Neuronal stem cell (in vitro differentiated cells): Measurements from ENCODE around the gene FAM200B.
A peak's percentile ranks its signal among the peaks of the same experiment; 100 is the strongest.

Source experiments
- DNase-seq: peaks from one replicate; pipeline ENCODE4 v3.0.0-alpha.2; 2013; ENCODE audit warnings: low spot score
- H2AFZ ChIP-seq: one replicate; pipeline ENCODE4 v1.6.1; 2013; ENCODE audit warnings: mild to moderate bottlenecking, low read length, inconsistent platforms
- H2AK5ac ChIP-seq: 2 replicates; pipeline ENCODE4 v1.6.1; 2013; ENCODE audit warnings: low read depth, mild to moderate bottlenecking, inconsistent platforms, low read length, moderate library complexity, mixed read lengths
- H2BK120ac ChIP-seq: 2 replicates; pipeline ENCODE4 v1.6.1; 2013; ENCODE audit warnings: low read depth, mild to moderate bottlenecking, inconsistent platforms, low read length, moderate library complexity, mixed read lengths
- H2BK12ac ChIP-seq: one replicate; pipeline ENCODE4 v1.6.1; 2013; ENCODE audit warnings: low read length, inconsistent platforms
- H2BK15ac ChIP-seq: 2 replicates; pipeline ENCODE4 v1.6.1; 2013; ENCODE audit warnings: mild to moderate bottlenecking, low read length, inconsistent platforms, mixed read lengths
- H2BK5ac ChIP-seq: one replicate; pipeline ENCODE4 v1.6.1; 2013; ENCODE audit warnings: inconsistent platforms, mild to moderate bottlenecking, low read length, moderate library complexity
- H3K14ac ChIP-seq: one replicate; pipeline ENCODE4 v1.6.1; 2013; ENCODE audit warnings: low read length, inconsistent platforms
- H3K18ac ChIP-seq: 2 replicates; pipeline ENCODE4 v1.6.1; 2013; ENCODE audit warnings: low read length, inconsistent platforms
- H3K23ac ChIP-seq: 2 replicates; pipeline ENCODE4 v1.6.1; 2013; ENCODE audit warnings: low read depth, mild to moderate bottlenecking, mixed read lengths, low read length, inconsistent platforms; ENCODE audit not compliant: poor library complexity
- H3K27ac ChIP-seq: replicated peaks from 3 replicates; pipeline ENCODE4 v1.5.1; 2013; ENCODE audit warnings: low read length, inconsistent platforms
- H3K27me3 ChIP-seq, 3 experiments: 2 replicates each; pipeline ENCODE4 v1.6.1; 2013; ENCODE audit warnings: low read length in 3 of 3, mild to moderate bottlenecking in 2 of 3, inconsistent platforms in 1 of 3, low read depth in 1 of 3, mixed read lengths in 1 of 3, moderate library complexity in 1 of 3; ENCODE audit not compliant: control insufficient read depth in 3 of 3, insufficient read depth in 3 of 3
- H3K36me3 ChIP-seq, 2 donors: replicated peaks in 1 of 2; 2 replicates each; pipeline ENCODE4 v1.6.1; 2013; ENCODE audit warnings: low read length in 2 of 2; ENCODE audit not compliant: control insufficient read depth in 2 of 2, insufficient read depth in 2 of 2
- H3K4ac ChIP-seq: 2 replicates; pipeline ENCODE4 v1.6.1; 2013; ENCODE audit warnings: inconsistent platforms, mild to moderate bottlenecking, low read length, moderate library complexity
- H3K4me1 ChIP-seq, 2 donors: 1 replicate in 1 of 2; 2 replicates in 1 of 2; pipeline ENCODE4 v1.6.1; 2013; ENCODE audit warnings: low read length in 2 of 2, low read depth in 1 of 2; ENCODE audit not compliant: control insufficient read depth in 2 of 2, insufficient read depth in 1 of 2
- H3K4me2 ChIP-seq: one replicate; pipeline ENCODE4 v1.6.1; 2013; ENCODE audit warnings: mild to moderate bottlenecking, low read length, inconsistent platforms; ENCODE audit not compliant: insufficient read depth, poor library complexity, severe bottlenecking
- H3K4me3 ChIP-seq, 2 donors: 2 replicates each; pipeline ENCODE4 v1.5.1; 2013; ENCODE audit warnings: low read length in 2 of 2, mild to moderate bottlenecking in 2 of 2, inconsistent platforms in 1 of 2, moderate library complexity in 1 of 2
- H3K79me1 ChIP-seq: one replicate; pipeline ENCODE4 v1.6.1; 2013; ENCODE audit warnings: low read depth, mild to moderate bottlenecking, inconsistent platforms, low read length, moderate library complexity
- H3K9ac ChIP-seq: one replicate; pipeline ENCODE4 v1.6.1; 2013; ENCODE audit warnings: mild to moderate bottlenecking, low read depth, low read length, inconsistent platforms; ENCODE audit not compliant: poor library complexity
- H3K9me3 ChIP-seq, 2 donors: replicated peaks in 1 of 2; 2 replicates each; pipeline versions ENCODE3 to v1.6.1; 2013; ENCODE audit warnings: low read length in 2 of 2, mild to moderate bottlenecking in 2 of 2, inconsistent platforms in 1 of 2, low read depth in 1 of 2, mixed read lengths in 1 of 2, moderate library complexity in 1 of 2; ENCODE audit not compliant: control insufficient read depth in 2 of 2, insufficient read depth in 1 of 2
- H4K8ac ChIP-seq: one replicate; pipeline ENCODE4 v1.6.1; 2013; ENCODE audit warnings: low read depth, mild to moderate bottlenecking, inconsistent platforms, low read length, moderate library complexity
- H4K91ac ChIP-seq: one replicate; pipeline ENCODE4 v1.6.1; 2013; ENCODE audit warnings: low read length, low read depth, mild to moderate bottlenecking, inconsistent platforms; ENCODE audit not compliant: poor library complexity
- WGBS, 2 donors: extraction: QIAGEN DNeasy Blood & Tissue Kit; methylation state at CpG; one replicate each; pipeline ENCODE4 v1.1.7; 2013; ENCODE audit warnings: missing lambda C conversion rate in 2 of 2, mixed read lengths in 1 of 2; ENCODE audit not compliant: insufficient read length in 2 of 2, insufficient replicate concordance in 1 of 2; ENCODE audit errors: extremely low coverage in 2 of 2; 5-methylcytosine and 5-hydroxymethylcytosine counted together

FAM200B gene

GRCh38 chr4:15690020-15690809 lies 8.6 kb downstream of the FAM200B start:
- H3K4me1 ChIP-seq = peaks cover 7 to 13% of the 10 kb centered on the region in 2 donors
- no peak overlapping the region for H3K4me2 ChIP-seq
- H3K4ac ChIP-seq = no peak overlapping the region
- peaks cover 2 to 53% of the 10 kb centered on the region in 2 donors for H3K36me3 ChIP-seq
- no peaks in the 10 kb centered on the region for H3K79me1 ChIP-seq
- no peaks in the 10 kb centered on the region for H3K27me3 ChIP-seq
- H3K23ac ChIP-seq = no peak overlapping the region
- H3K9me3 ChIP-seq = peaks cover 0 to 13% of the 10 kb centered on the region in 2 donors
- no peak overlapping the region for H2BK12ac ChIP-seq
- no peak overlapping the region for H2BK5ac ChIP-seq
- no peak overlapping the region for H3K9ac ChIP-seq
- H2BK120ac ChIP-seq = no peak overlapping the region
- H2AFZ ChIP-seq = no peak overlapping the region
- H4K91ac ChIP-seq = no peak overlapping the region
- H2BK15ac ChIP-seq = no peak overlapping the region
- no CpG with 5 or more reads among the region's 7 CpGs for WGBS, 2 donors
- H3K27ac ChIP-seq = peak overlapping the region; percentile 67
- H3K4me3 ChIP-seq = no peak overlapping the region
- no peak overlapping the region for H4K8ac ChIP-seq
- no peak overlapping the region for H3K14ac ChIP-seq
- DNase-seq = peak; percentile 42
- H2AK5ac ChIP-seq = no peak overlapping the region
- no peak overlapping the region for H3K18ac ChIP-seq

GRCh38 chr4:15691346-15692135 lies 9.9 kb downstream of the FAM200B start:
- Histone ChIP-seq H3K9ac (no peak overlapping the region), H3K4me3 (no peak overlapping the region), H3K4me1 (peaks cover 11 to 13% of the 10 kb centered on the region in 2 donors), H3K4me2 (no peak overlapping the region), H3K18ac (no peak overlapping the region), H2BK12ac (no peak overlapping the region), H3K14ac (no peak overlapping the region), H3K27ac (peak overlapping the region; percentile 33), H3K79me1 (no peaks in the 10 kb centered on the region), H4K8ac (no peak overlapping the region), H3K23ac (no peak overlapping the region), H3K36me3 (peaks cover 0 to 40% of the 10 kb centered on the region in 2 donors), H2AFZ (no peak overlapping the region), H2AK5ac (no peak overlapping the region), H3K4ac (no peak overlapping the region), H2BK15ac (no peak overlapping the region), H3K9me3 (peaks cover 0 to 13% of the 10 kb centered on the region in 2 donors), H4K91ac (no peak overlapping the region), H3K27me3 (no peaks in the 10 kb centered on the region), H2BK120ac (no peak overlapping the region), H2BK5ac (no peak overlapping the region)
- DNase-seq = no peak
- no CpG with 5 or more reads among the region's 3 CpGs for WGBS, 2 donors

- H2BK15ac ChIP-seq = no peak overlapping the region
- no peak overlapping the region for H3K18ac ChIP-seq
- H2AK5ac ChIP-seq = no peak overlapping the region
- peaks cover 0 to 13% of the 10 kb centered on the region in 2 donors for H3K9me3 ChIP-seq
- no peaks in the 10 kb centered on the region for H3K79me1 ChIP-seq
- H3K4me2 ChIP-seq = no peak overlapping the region
- H4K91ac ChIP-seq = no peak overlapping the region
- no peak overlapping the region for H4K8ac ChIP-seq
- H3K27me3 ChIP-seq = no peaks in the 10 kb centered on the region
- H3K14ac ChIP-seq = no peak overlapping the region
- H3K4me3 ChIP-seq = no peak overlapping the region
- H2BK120ac ChIP-seq = no peak overlapping the region
- H3K4me1 ChIP-seq = peaks cover 11 to 13% of the 10 kb centered on the region in 2 donors
- H2AFZ ChIP-seq = no peak overlapping the region
- no peak overlapping the region for H3K23ac ChIP-seq
- no CpG with 5 or more reads among the region's 2 CpGs for WGBS, 2 donors
- DNase-seq = no peak
- no peak overlapping the region for H3K9ac ChIP-seq
- peaks cover 0 to 30% of the 10 kb centered on the region in 2 donors for H3K36me3 ChIP-seq
- H2BK5ac ChIP-seq = no peak overlapping the region
- no peak overlapping the region for H3K27ac ChIP-seq
- no peak overlapping the region for H2BK12ac ChIP-seq
- H3K4ac ChIP-seq = no peak overlapping the region
Observed at GRCh38 chr4:15692602-15693001, 11.0 kb downstream of the FAM200B start.

- Histone ChIP-seq H3K9me3 (peaks cover 0 to 11% of the 10 kb centered on the region in 2 donors), H3K4me2 (no peak overlapping the region), H2AFZ (no peak overlapping the region), H3K27me3 (no peaks in the 10 kb centered on the region), H3K14ac (no peak overlapping the region), H3K9ac (no peak overlapping the region), H3K79me1 (no peaks in the 10 kb centered on the region), H3K36me3 (peaks cover 0 to 11% of the 10 kb centered on the region in 2 donors), H3K4me3 (no peak overlapping the region), H2BK5ac (no peak overlapping the region), H4K8ac (no peak overlapping the region), H3K27ac (peak overlapping the region; percentile 16), H2AK5ac (no peak overlapping the region), H3K4me1 (peaks cover 11 to 13% of the 10 kb centered on the region in 2 donors), H2BK15ac (no peak overlapping the region), H3K23ac (no peak overlapping the region), H4K91ac (no peak overlapping the region), H3K4ac (no peak overlapping the region), H2BK12ac (no peak overlapping the region), H3K18ac (no peak overlapping the region), H2BK120ac (no peak overlapping the region)
- WGBS, 2 donors = no CpG with 5 or more reads among the region's 4 CpGs
- no peak for DNase-seq
Observed at GRCh38 chr4:15694431-15694830, 12.8 kb downstream of the FAM200B start.
